Measurements from ENCODE around the gene PRKCD.

The PRKCD gene

GRCh38 chr3:53160660-53161449 is at the start of gene PRKCD:
Gene PRKCD (plus strand): TSS chr3:53161209. CDS start chr3:53178423, 17,214 bp downstream.
- in situ Hi-C loops (cut with MboI; ENCODE audit: low sequenced_read_pairs) = no loop called here

- in situ Hi-C loops (cut with MboI; ENCODE audit: low sequenced_read_pairs) = loop anchor here (25.0 kb wide), 1 partner anchor 600 kb away; no protein-coding TSS in a partner anchor
Observed at GRCh38 chr3:53111822-53112221, 49.2 kb upstream of the PRKCD start.

GRCh38 chr3:53113293-53114010 is 47.6 kb upstream of the PRKCD start:
- in situ Hi-C loops (cut with MboI; ENCODE audit: low sequenced_read_pairs) = loop anchor here (25.0 kb wide), 1 partner anchor 599 kb away; no protein-coding TSS in a partner anchor

GRCh38 chr3:53114011-53114400 is 47.0 kb upstream of the PRKCD start:
- in situ Hi-C loops (cut with MboI; ENCODE audit: low sequenced_read_pairs) = loop anchor here (25.0 kb wide), 1 partner anchor 598 kb away; no protein-coding TSS in a partner anchor

GRCh38 chr3:53114412-53115074 is 46.5 kb upstream of the PRKCD start:
- in situ Hi-C loops (cut with MboI; ENCODE audit: low sequenced_read_pairs) = loop anchor here (5.0 to 25.0 kb wide), 2 partner anchors 83 to 598 kb away; no protein-coding TSS in a partner anchor

GRCh38 chr3:53116956-53117355 is 44.1 kb upstream of the PRKCD start:
- in situ Hi-C loops (cut with MboI; ENCODE audit: low sequenced_read_pairs) = loop anchor here (5.0 to 25.0 kb wide), 2 partner anchors 80 to 595 kb away; no protein-coding TSS in a partner anchor

- in situ Hi-C loops (cut with MboI; ENCODE audit: low sequenced_read_pairs) = loop anchor here (25.0 kb wide), 1 partner anchor 592 kb away; no protein-coding TSS in a partner anchor
Observed at GRCh38 chr3:53120336-53120735, 40.7 kb upstream of the PRKCD start.

- in situ Hi-C loops (cut with MboI; ENCODE audit: low sequenced_read_pairs) = loop anchor here (25.0 kb wide), 1 partner anchor 590 kb away; no protein-coding TSS in a partner anchor
Observed at GRCh38 chr3:53122255-53122932, 38.6 kb upstream of the PRKCD start.

- in situ Hi-C loops (cut with MboI; ENCODE audit: low sequenced_read_pairs) = loop anchor here (25.0 kb wide), 1 partner anchor 589 kb away; no protein-coding TSS in a partner anchor
Observed at GRCh38 chr3:53122933-53123305, 38.1 kb upstream of the PRKCD start.

- in situ Hi-C loops (cut with MboI; ENCODE audit: low sequenced_read_pairs) = loop anchor here (25.0 kb wide), 1 partner anchor 589 kb away; no protein-coding TSS in a partner anchor
Observed at GRCh38 chr3:53123510-53123909, 37.5 kb upstream of the PRKCD start.

- in situ Hi-C loops (cut with MboI; ENCODE audit: low sequenced_read_pairs) = loop anchor here (25.0 kb wide), 1 partner anchor 588 kb away; no protein-coding TSS in a partner anchor
Observed at GRCh38 chr3:53123953-53124352, 37.1 kb upstream of the PRKCD start.

- in situ Hi-C loops (cut with MboI; ENCODE audit: low sequenced_read_pairs) = no loop called here
Observed at GRCh38 chr3:53126601-53127000, 34.4 kb upstream of the PRKCD start.

GRCh38 chr3:53129344-53129743 is 31.7 kb upstream of the PRKCD start:
- in situ Hi-C loops (cut with MboI; ENCODE audit: low sequenced_read_pairs) = no loop called here

- in situ Hi-C loops (cut with MboI; ENCODE audit: low sequenced_read_pairs) = no loop called here
Observed at GRCh38 chr3:53130179-53131061, 30.6 kb upstream of the PRKCD start, which contains the start of gene RFT1. Gene RFT1 (minus strand): TSS chr3:53130435. CDS start chr3:53130400, 35 bp downstream.

- in situ Hi-C loops (cut with MboI; ENCODE audit: low sequenced_read_pairs) = no loop called here
Observed at GRCh38 chr3:53131096-53131495, 29.9 kb upstream of the PRKCD start.

GRCh38 chr3:53132347-53132746 is 28.7 kb upstream of the PRKCD start:
- in situ Hi-C loops (cut with MboI; ENCODE audit: low sequenced_read_pairs) = no loop called here

- in situ Hi-C loops (cut with MboI; ENCODE audit: low sequenced_read_pairs) = no loop called here
Observed at GRCh38 chr3:53134631-53135232, 26.3 kb upstream of the PRKCD start.

GRCh38 chr3:53137221-53137620 is 23.8 kb upstream of the PRKCD start:
- in situ Hi-C loops (cut with MboI; ENCODE audit: low sequenced_read_pairs) = no loop called here

Data from HL-60/S4 (cell line).